ENCODE results near the gene TGM6. TPM values are rescaled to one million over a fixed set of nuclear protein-coding genes. Genes with fewer than 3 reads are reported as not detected.

TGM6 gene
- total and polyA plus RNA-seq, 12 donors, result not detected

- WGBS, 4 donors, result 32 to 57% (median 41%) methylated on average over 1 of the region's 1 CpG
- intact Hi-C loops (cut with DNase I), result no loop called here
- no peaks in the 10 kb centered on the region for H3K4me1 ChIP-seq (replicated peaks in 1 of 2)
- DNase-seq, result no peak
- no peaks in the 10 kb centered on the region for H3K36me3 ChIP-seq (replicated peaks in 1 of 2)
- no peaks in the 10 kb centered on the region for H3K27me3 ChIP-seq
- H3K9me3 ChIP-seq (replicated peaks in 1 of 3), result no peaks in the 10 kb centered on the region
- no peak overlapping the region for H3K4me3 ChIP-seq
- no peak overlapping the region for H3K27ac ChIP-seq
- TF ChIP-seq POLR2A (IDR thresholded peaks at IDR 0.05) (no peak), CTCF (IDR thresholded peaks at IDR 0.05) (no peak)
Observed at GRCh38 chr20:2431185-2431584, 50.5 kb downstream of the TGM6 start.

GRCh38 chr20:2446845-2447244 lies 66.1 kb downstream of the TGM6 start:
- no peaks in the 10 kb centered on the region for H3K4me1 ChIP-seq (replicated peaks in 1 of 2)
- H3K36me3 ChIP-seq (replicated peaks in 1 of 2), result no peaks in the 10 kb centered on the region
- no peak for TF ChIP-seq CTCF (IDR thresholded peaks at IDR 0.05)
- TF ChIP-seq POLR2A (IDR thresholded peaks at IDR 0.05), result no peak
- intact Hi-C loops (cut with DNase I), result loop anchor here in 1 of 2 donors (10.0 kb wide), 1 partner anchor 682 kb away; no protein-coding TSS in a partner anchor
- no peaks in the 10 kb centered on the region for H3K9me3 ChIP-seq (replicated peaks in 1 of 3)
- H3K27me3 ChIP-seq, result no peaks in the 10 kb centered on the region
- no peak overlapping the region for H3K27ac ChIP-seq
- H3K4me3 ChIP-seq, result no peak overlapping the region
- WGBS, 4 donors, result 58 to 74% (median 70%) methylated on average over 4 of the region's 4 CpGs
- no peak for DNase-seq

GRCh38 chr20:2449386-2449785 lies 68.7 kb downstream of the TGM6 start:
- DNase-seq, result no peak
- intact Hi-C loops (cut with DNase I), result loop anchor here in 1 of 2 donors (10.0 kb wide), 1 partner anchor 685 kb away; no protein-coding TSS in a partner anchor
- Histone ChIP-seq H3K27me3 (no peaks in the 10 kb centered on the region), H3K36me3 (replicated peaks in 1 of 2) (no peaks in the 10 kb centered on the region), H3K27ac (no peak overlapping the region), H3K4me3 (no peak overlapping the region), H3K4me1 (replicated peaks in 1 of 2) (no peaks in the 10 kb centered on the region), H3K9me3 (replicated peaks in 1 of 3) (no peaks in the 10 kb centered on the region)
- 87 to 96% (median 92%) methylated on average over 1 of the region's 1 CpG for WGBS, 4 donors
- TF ChIP-seq POLR2A (IDR thresholded peaks at IDR 0.05), result no peak
- no peak for TF ChIP-seq CTCF (IDR thresholded peaks at IDR 0.05)

- H3K4me1 ChIP-seq (replicated peaks in 1 of 2), result no peaks in the 10 kb centered on the region
- intact Hi-C loops (cut with DNase I), result loop anchor here (5.0 to 10.0 kb wide), 3 partner anchors 247 to 347 kb away; partner anchors contain the start of gene STK35 (in 1 of the 2)
- TF ChIP-seq CTCF (IDR thresholded peaks at IDR 0.05), result no peak
- no peak for TF ChIP-seq POLR2A (IDR thresholded peaks at IDR 0.05)
- no peak overlapping the region for H3K4me3 ChIP-seq
- no peak overlapping the region for H3K27ac ChIP-seq
- H3K36me3 ChIP-seq (replicated peaks in 1 of 2), result no peaks in the 10 kb centered on the region
- H3K9me3 ChIP-seq (replicated peaks in 1 of 3), result no peaks in the 10 kb centered on the region
- WGBS, 4 donors, result 74 to 83% (median 80%) methylated on average over 5 of the region's 5 CpGs
- H3K27me3 ChIP-seq, result no peaks in the 10 kb centered on the region
- DNase-seq, result no peak
Observed at GRCh38 chr20:2451422-2451821, 70.7 kb downstream of the TGM6 start.

Measured in adrenal gland (tissue), 12 donors.